ENCODE measurements around the gene RNASE13.

RNASE13 gene

GRCh38 chr14:21070610-21071224 lies 36.1 kb upstream of the RNASE13 start:
- TF ChIP-seq, protein P1, sequence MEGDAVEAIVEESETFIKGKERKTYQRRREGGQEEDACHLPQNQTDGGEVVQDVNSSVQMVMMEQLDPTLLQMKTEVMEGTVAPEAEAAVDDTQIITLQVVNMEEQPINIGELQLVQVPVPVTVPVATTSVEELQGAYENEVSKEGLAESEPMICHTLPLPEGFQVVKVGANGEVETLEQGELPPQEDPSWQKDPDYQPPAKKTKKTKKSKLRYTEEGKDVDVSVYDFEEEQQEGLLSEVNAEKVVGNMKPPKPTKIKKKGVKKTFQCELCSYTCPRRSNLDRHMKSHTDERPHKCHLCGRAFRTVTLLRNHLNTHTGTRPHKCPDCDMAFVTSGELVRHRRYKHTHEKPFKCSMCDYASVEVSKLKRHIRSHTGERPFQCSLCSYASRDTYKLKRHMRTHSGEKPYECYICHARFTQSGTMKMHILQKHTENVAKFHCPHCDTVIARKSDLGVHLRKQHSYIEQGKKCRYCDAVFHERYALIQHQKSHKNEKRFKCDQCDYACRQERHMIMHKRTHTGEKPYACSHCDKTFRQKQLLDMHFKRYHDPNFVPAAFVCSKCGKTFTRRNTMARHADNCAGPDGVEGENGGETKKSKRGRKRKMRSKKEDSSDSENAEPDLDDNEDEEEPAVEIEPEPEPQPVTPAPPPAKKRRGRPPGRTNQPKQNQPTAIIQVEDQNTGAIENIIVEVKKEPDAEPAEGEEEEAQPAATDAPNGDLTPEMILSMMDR (IDR thresholded peaks at IDR 0.05; ENCODE audit: low read depth, low read length), result no peak
- H3K4me3 ChIP-seq (ENCODE audit: low read depth, low read length), result peak overlapping the region; percentile 82

- H3K4me3 ChIP-seq (ENCODE audit: low read depth, low read length), result peak within 1 kb of the TSS; percentile 82
- TF ChIP-seq, protein P1 (IDR thresholded peaks at IDR 0.05; ENCODE audit: low read depth, low read length), result no peak
These were observed 35.5 kb upstream of the RNASE13 start, which contains the start of gene ARHGEF40 for GRCh38 chr14:21070083-21070609. Gene ARHGEF40 (plus strand): TSS chr14:21070304. CDS start chr14:21070397, 93 bp downstream.

GRCh38 chr14:21069388-21070082 lies 34.9 kb upstream of the RNASE13 start:
- H3K4me3 ChIP-seq (ENCODE audit: low read depth, low read length), result peak overlapping the region; percentile 82
- TF ChIP-seq, protein P1 (IDR thresholded peaks at IDR 0.05; ENCODE audit: low read depth, low read length), result no peak

DNA sequence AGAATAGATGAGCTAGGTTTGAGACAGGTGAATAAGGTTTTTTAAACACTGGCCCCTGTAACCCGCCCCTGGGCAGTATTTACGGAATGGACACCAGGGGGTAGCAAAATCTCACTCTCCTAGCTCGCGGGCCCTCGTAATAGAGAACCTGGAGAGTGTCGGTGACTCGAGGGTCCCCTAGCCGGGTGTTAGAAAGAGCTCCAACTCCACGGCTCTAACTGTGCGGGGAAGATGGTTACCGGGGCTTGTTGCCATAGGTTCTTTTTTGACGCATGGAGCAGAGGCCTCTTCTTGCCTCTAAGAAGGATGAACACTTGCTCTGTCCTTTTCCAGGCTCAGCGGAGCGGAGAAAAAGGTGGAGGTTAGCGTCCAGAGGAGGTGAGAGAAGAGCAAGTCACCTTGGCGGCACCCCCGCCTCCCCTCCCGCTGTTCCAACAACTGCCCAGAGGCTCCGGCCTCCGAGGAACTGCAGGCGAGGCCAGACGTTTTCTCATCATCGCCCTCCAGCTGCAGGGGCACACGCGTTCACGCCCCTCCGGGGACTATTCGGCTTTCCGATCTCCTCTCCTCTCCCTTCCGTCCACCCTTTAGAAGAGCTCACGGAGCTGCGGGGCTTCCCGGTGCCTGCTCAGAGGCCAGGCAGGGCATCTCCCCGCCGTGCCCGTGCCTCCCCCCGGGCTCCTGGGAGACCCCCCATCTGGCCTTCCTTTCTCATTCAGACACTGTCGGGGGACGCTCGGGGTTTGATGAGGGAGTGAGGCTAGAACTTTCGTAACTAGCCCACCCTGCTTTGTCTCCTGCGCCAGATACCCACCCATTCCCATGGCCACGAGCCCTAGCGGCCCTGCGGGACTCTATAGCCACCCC lies 34.1 kb upstream of the RNASE13 start:
- TF ChIP-seq, protein P1 (IDR thresholded peaks at IDR 0.05; ENCODE audit: low read depth, low read length), result peak; percentile 60

GRCh38 chr14:21066882-21067502 lies 32.4 kb upstream of the RNASE13 start:
- H3K4me3 ChIP-seq (ENCODE audit: low read depth, low read length), result no peak overlapping the region
- TF ChIP-seq, protein P1 (IDR thresholded peaks at IDR 0.05; ENCODE audit: low read depth, low read length), result no peak

More for the DNA sequence above, 34.1 kb upstream of the RNASE13 start:
- H3K4me3 ChIP-seq (ENCODE audit: low read depth, low read length), result peak overlapping the region; percentile 82

GRCh38 chr14:21063479-21063878 lies 28.9 kb upstream of the RNASE13 start:
- no peak overlapping the region for H3K4me3 ChIP-seq (ENCODE audit: low read depth, low read length)
- TF ChIP-seq, protein P1 (IDR thresholded peaks at IDR 0.05; ENCODE audit: low read depth, low read length), result no peak
